Activated naive CD8-positive, alpha-beta T cell (primary cell): ENCODE data around the gene ADCY9.
"Not testable (repeated sequence)": the region's sequence is repeated elsewhere in the genome, so short reads cannot be mapped to it uniquely, and the experiment has no call there.

Experiments
- H3K27ac Mint-ChIP-seq: one replicate; pipeline ENCODE4 v1.8.0; 2021; ENCODE audit warnings: mixed read lengths
- H3K27me3 Mint-ChIP-seq: one replicate; pipeline ENCODE4 v1.8.0; 2021; ENCODE audit warnings: mixed read lengths
- H3K36me3 Mint-ChIP-seq: one replicate; pipeline ENCODE4 v1.8.0; 2021; ENCODE audit warnings: mixed read lengths
- H3K4me1 Mint-ChIP-seq: one replicate; pipeline ENCODE4 v1.8.0; 2021; ENCODE audit warnings: low read depth, mixed read lengths
- H3K4me3 Mint-ChIP-seq: one replicate; pipeline ENCODE4 v1.8.0; 2021; ENCODE audit warnings: mild to moderate bottlenecking, mixed read lengths
- H3K9me3 Mint-ChIP-seq: one replicate; pipeline ENCODE4 v1.8.0; 2021; ENCODE audit warnings: low read depth, mixed read lengths

Gene ADCY9

DNA sequence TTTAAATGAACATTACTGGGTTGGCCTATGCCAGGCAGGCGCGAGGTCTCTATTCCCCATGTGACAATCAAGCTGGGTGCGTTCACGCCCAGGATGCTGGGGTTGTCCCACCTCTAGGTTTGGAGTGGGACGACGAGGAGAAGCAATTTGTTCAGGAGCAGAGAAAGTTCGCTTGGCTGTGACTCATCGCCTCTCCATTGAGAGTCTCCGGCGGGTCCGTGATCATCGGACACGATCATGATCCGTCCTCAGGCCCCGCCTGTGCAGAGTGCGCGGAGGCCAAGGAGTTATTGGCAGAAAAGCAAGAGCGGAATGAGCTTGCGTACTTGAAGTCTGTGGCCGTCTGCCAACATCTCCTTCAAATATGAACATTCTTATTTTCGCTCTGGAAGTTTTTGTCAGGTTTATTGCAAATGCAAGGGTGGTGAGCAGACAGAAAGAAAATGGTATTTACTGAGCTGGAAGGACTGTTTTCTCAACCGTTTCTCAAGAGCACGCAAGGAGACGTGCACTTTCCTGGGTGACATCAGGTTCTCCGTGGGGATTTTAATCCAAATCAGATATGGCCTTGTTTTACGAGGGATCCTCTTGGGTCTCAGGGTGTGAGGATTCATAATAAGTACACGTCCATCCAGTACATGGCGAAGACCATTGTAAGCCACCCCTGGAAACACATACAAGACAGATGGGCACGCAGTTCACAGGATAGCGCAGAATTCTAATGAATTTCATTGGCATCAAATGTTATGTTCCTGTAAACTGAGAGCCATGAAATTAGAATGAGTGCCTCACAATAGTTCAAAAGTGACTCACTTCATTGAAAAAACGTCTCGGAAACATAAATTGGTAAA, 165.7 kb downstream of the ADCY9 start:
- H3K27ac Mint-ChIP-seq, result no peak overlapping the region

DNA sequence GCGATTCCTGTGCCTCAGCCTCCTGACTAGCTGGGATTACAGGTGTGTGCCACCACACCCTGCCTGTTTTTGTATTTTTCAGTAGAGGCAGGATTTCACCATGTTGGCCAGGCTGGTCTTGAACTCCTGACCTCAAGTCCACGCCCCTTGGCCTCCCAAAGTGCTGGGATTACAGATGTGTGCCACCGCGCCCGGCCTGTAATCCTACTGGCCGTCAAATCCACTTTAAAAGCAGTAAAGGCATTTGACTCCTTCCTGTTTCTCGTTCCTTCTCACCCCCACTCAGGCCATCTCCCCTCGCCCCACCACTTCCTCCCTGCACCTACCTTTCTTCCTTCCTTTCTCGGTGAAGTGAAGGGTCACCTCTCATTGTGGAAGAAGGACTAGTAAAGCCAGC, 166.3 kb downstream of the ADCY9 start:
- H3K4me3 Mint-ChIP-seq, result no peak overlapping the region
- no peak overlapping the region for H3K27ac Mint-ChIP-seq
- peaks cover 3% of the 10 kb centered on the region for H3K4me1 Mint-ChIP-seq
- no peaks in the 10 kb centered on the region for H3K9me3 Mint-ChIP-seq
- H3K27me3 Mint-ChIP-seq, result peaks cover 10% of the 10 kb centered on the region
- peaks cover 2% of the 10 kb centered on the region for H3K36me3 Mint-ChIP-seq

More for the DNA sequence above, 165.7 kb downstream of the ADCY9 start:
- peaks cover 11% of the 10 kb centered on the region for H3K27me3 Mint-ChIP-seq
- H3K4me3 Mint-ChIP-seq, result no peak overlapping the region
- H3K36me3 Mint-ChIP-seq, result peaks cover 2% of the 10 kb centered on the region
- H3K4me1 Mint-ChIP-seq, result peaks cover 3% of the 10 kb centered on the region
- H3K9me3 Mint-ChIP-seq, result no peaks in the 10 kb centered on the region

- H3K36me3 Mint-ChIP-seq, result peaks cover 2% of the 10 kb centered on the region
- peaks cover 5% of the 10 kb centered on the region for H3K27me3 Mint-ChIP-seq
- no peak overlapping the region for H3K27ac Mint-ChIP-seq
- H3K4me3 Mint-ChIP-seq, result no peak overlapping the region
- H3K9me3 Mint-ChIP-seq, result no peaks in the 10 kb centered on the region
- peaks cover 3% of the 10 kb centered on the region for H3K4me1 Mint-ChIP-seq
Measured at GRCh38 chr16:3949287-3949686, 167.0 kb downstream of the ADCY9 start.

DNA sequence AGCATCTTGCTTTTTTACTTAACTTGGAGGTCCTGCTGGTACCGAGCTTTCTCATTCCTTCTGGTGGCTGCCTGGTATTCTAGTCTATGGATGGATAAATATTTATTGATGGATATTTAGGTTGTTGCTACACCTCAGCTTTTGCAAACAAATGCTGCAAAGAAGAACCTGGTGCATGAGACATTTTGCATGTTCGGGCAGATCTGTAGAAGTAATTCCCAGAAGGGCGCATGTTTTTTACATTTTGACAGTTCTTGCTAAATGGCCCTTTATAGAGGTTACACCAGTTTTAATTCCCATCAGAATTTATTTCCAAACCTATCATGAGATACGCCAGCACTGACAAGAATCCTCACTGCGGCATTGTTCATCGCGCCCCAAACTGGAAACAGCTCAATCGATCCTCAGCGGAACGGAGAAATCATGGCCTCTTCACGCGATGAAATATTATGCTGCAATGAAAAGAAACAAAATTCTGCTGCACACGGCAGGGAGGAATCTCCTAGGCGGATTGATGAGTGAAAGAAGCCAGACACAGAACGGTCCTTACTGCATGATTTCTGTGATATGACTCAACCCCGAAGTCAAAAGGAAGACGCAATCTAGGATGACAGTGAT, 167.8 kb downstream of the ADCY9 start:
- peaks cover 2% of the 10 kb centered on the region for H3K36me3 Mint-ChIP-seq
- H3K27ac Mint-ChIP-seq, result no peak overlapping the region
- peaks cover 3% of the 10 kb centered on the region for H3K4me1 Mint-ChIP-seq
- H3K4me3 Mint-ChIP-seq, result no peak overlapping the region
- H3K27me3 Mint-ChIP-seq, result peaks cover 5% of the 10 kb centered on the region
- H3K9me3 Mint-ChIP-seq, result no peaks in the 10 kb centered on the region

DNA sequence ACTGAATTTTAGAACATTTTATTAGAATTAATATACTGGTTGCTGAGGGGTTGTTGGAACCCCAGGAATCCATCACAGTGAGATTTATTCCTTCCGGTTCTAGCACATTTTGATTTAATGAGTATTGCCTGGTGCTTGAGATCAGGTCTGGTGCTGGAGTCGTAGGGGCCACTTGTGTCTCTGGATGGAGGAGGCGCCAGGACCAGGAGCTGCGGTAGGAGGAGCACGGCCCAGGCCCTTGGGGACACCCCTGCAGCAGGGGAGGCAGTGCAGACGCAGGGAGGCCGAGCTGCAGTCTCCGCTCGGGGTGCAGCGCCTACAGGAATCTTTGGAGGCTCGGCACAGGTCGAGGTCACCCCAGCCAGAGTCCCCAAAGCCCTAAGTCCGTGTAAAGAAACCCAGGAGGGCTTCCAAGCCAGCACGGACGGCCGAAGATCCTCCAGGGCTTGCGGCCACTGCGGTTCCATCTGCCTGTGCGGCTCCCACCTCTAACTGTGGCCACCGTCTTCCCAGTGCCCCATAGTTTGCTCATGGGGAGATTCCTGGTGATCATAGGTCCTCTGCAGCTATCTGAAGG, 169.6 kb downstream of the ADCY9 start:
- Mint-ChIP-seq H3K27me3 (peaks cover 2% of the 10 kb centered on the region), H3K4me1 (peaks cover 3% of the 10 kb centered on the region), H3K27ac (no peak overlapping the region), H3K36me3 (peaks cover 2% of the 10 kb centered on the region), H3K9me3 (no peaks in the 10 kb centered on the region), H3K4me3 (no peak overlapping the region)

DNA sequence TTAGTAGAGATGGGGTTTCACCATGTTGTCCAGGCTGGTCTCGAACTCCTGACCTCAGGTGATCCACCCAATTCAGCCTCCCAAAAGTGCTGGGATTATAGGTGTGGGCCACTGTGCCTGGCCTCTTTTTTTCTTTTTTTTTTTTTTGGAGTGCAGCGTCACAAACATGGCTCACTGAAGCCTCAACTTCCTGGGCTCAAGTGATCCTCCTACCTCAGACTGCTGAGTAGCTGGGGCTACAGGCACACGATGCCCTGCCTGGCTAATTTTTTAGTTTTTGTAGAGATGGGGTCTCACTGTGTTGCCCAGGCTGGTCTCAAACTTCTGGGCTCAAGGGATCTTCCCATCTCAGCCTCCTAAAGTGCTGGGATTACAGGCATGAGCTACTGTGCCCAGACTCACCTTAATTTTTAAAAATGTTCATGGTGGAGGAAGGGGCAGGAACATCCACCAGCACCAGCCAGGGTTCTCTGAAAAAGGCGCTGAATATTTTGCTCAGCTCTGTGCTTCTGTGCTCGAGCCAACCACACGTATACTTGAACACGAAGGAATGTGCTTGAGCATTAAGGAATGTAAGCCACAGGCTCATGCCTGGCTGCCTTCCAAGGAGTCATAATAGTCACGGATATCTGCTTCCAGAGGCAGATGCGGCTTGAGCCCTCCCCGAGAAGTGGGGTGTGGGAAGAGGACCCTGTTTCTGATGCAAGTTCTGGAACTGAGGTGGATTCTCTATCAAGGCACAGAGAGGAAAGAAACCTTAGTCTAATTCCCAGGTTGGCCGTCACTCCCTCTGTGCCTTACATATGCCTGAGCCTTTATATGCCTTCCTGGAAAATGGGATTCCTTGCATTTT, 170.3 kb downstream of the ADCY9 start:
- no peak overlapping the region for H3K27ac Mint-ChIP-seq
- peaks cover 2% of the 10 kb centered on the region for H3K36me3 Mint-ChIP-seq
- H3K4me1 Mint-ChIP-seq, result peaks cover 3% of the 10 kb centered on the region
- H3K27me3 Mint-ChIP-seq, result peaks cover 2% of the 10 kb centered on the region
- H3K9me3 Mint-ChIP-seq, result no peaks in the 10 kb centered on the region
- no peak overlapping the region for H3K4me3 Mint-ChIP-seq

GRCh38 chr16:3944457-3944856, 171.8 kb downstream of the ADCY9 start:
- H3K27me3 Mint-ChIP-seq, H3K4me3 Mint-ChIP-seq, H3K36me3 Mint-ChIP-seq, H3K4me1 Mint-ChIP-seq, H3K9me3 Mint-ChIP-seq, H3K27ac Mint-ChIP-seq: not testable (repeated sequence)

DNA sequence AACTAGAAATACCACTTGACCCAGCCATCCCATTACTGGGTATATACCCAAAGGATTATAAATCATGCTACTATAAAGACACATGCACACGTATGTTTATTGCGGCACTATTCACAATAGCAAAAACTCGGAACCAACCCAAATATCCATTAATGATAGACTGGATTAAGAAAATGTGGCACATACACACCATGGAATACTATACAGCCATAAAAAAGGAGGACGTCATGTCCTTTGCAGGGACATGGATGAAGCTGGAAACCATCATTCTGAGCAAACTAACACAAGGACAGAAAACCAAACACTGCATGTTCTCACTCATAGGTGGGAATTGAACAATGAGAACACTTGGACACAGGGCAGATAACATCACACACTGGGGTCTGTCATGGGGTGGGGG, 174.1 kb downstream of the ADCY9 start:
- H3K4me1 Mint-ChIP-seq, H3K4me3 Mint-ChIP-seq, H3K36me3 Mint-ChIP-seq, H3K9me3 Mint-ChIP-seq, H3K27me3 Mint-ChIP-seq, H3K27ac Mint-ChIP-seq: not testable (repeated sequence)

DNA sequence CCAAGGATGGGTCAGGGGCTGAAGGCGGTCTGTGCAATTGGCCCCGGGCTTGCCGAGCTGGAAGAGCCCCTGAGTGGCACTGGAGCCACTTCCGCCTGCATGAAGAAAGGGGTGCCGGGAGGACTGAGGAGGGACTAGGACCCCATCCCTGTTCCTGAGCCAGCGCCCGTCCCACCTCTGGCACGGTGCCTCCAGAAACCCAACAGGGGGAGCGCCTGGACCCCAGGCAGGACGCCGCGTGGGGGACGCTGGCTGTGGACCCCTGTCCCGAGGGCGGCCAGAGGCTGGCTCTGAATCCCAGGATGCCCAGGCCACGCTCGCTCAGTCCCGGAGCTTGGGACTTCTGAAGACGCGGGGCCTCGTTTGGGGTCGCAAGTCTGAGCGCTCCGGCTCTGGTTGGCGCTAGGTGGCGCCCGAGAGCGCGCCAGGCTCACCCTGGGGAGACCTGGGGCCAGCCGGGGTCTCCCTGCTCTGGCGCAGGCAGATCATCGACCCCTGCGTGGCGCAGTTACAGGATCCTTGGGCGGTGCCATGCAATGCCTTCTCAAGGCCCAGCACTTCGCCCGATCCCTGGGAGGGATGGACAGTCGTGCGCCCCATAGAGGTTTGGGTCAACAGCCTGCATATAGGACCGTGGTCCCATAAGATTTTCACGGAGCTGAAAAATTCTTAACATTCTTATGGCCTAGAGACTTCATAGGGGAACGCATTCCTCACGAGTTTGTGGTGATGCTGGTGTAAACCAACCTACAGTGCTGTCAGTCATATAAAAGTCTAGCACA, 177.2 kb downstream of the ADCY9 start:
- no peaks in the 10 kb centered on the region for H3K36me3 Mint-ChIP-seq
- peaks cover 4% of the 10 kb centered on the region for H3K4me1 Mint-ChIP-seq
- no peak overlapping the region for H3K4me3 Mint-ChIP-seq
- H3K27me3 Mint-ChIP-seq, result no peaks in the 10 kb centered on the region
- no peaks in the 10 kb centered on the region for H3K9me3 Mint-ChIP-seq
- H3K27ac Mint-ChIP-seq, result no peak overlapping the region

DNA sequence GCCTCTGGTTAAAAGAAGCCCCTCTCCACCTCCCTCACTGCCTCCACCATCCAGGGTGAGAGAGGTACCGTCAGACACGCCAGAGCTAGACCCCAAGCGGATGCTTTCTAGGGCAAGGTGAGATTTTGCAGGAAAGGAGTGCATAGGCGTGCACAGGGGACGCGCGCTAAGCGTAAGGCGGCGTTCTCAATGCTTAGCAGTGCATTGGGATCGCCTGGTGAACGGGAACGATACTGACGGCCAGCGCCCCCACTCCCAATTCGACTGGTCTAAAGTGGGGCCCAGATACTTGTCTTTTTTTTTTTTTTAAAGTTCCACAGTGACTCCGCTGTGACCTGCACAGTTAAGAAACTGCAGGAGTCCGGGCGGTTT, 177.8 kb downstream of the ADCY9 start:
- Mint-ChIP-seq H3K27me3 (no peaks in the 10 kb centered on the region), H3K9me3 (no peaks in the 10 kb centered on the region), H3K27ac (no peak overlapping the region), H3K4me1 (peaks cover 4% of the 10 kb centered on the region), H3K4me3 (peak overlapping the region; percentile 57), H3K36me3 (no peaks in the 10 kb centered on the region)

DNA sequence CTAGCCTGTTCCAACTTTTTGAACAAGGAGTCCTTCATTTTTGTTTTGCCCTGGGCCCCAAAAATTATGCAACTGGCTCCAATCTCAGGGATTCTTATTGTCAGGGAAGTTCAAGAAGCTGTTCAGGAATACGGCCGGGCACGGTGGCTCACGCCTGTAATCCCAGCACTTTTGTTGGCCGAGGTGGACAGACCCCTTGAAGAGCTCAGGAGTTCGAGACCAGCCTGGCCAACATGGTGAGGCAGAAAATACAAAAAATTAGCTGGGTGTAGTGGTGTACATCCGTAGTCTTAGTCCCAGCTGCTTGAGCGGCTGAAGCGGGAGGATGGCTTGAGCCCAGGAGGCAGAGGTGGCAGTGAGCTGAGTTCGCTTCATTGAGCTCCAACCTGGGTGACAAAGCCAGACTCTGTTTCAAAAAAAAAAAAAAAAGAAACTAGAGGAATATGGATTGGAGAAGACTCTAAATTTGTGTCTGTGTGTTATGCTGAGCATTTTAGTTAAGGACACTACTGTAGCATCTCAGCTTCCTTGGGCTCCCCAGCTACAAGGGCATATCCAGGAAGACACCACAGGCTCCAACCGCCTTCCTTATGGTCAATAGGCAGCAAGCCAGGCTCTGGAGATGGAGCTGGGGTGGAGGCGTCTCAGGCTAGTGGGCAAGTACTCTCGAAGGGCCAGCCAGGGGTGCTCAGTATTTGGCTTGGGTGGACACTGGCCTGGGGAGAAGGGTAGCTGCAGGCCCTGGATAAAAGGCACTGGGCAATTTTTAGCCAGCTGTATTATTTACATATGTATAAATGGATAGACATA, 179.0 kb downstream of the ADCY9 start:
- no peaks in the 10 kb centered on the region for H3K27me3 Mint-ChIP-seq
- H3K36me3 Mint-ChIP-seq, result no peaks in the 10 kb centered on the region
- no peak overlapping the region for H3K27ac Mint-ChIP-seq
- H3K9me3 Mint-ChIP-seq, result no peaks in the 10 kb centered on the region
- no peak overlapping the region for H3K4me3 Mint-ChIP-seq
- peaks cover 4% of the 10 kb centered on the region for H3K4me1 Mint-ChIP-seq

DNA sequence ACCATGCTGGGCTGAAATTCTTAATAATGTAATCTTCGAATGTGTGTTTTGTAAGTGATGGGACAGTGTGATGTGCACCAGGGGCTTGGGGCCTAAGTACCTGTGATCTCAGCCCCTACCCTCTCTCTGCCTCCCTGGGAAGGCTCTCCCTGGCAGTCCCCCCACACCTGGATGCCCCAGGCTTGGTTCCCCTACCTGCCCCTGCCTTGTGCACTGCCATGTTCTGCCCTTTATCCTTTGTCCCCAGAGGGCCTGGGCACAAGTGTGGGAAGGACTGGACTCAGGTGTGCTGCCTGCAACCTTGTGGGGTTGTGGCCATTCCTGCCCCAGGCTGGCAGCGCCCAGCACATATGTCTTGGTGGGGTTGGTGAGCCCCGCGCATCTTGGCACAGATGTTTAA, 180.3 kb downstream of the ADCY9 start:
- H3K9me3 Mint-ChIP-seq, result no peaks in the 10 kb centered on the region
- H3K27ac Mint-ChIP-seq, result no peak overlapping the region
- H3K36me3 Mint-ChIP-seq, result no peaks in the 10 kb centered on the region
- H3K4me3 Mint-ChIP-seq, result no peak overlapping the region
- no peaks in the 10 kb centered on the region for H3K27me3 Mint-ChIP-seq
- H3K4me1 Mint-ChIP-seq, result peaks cover 4% of the 10 kb centered on the region

DNA sequence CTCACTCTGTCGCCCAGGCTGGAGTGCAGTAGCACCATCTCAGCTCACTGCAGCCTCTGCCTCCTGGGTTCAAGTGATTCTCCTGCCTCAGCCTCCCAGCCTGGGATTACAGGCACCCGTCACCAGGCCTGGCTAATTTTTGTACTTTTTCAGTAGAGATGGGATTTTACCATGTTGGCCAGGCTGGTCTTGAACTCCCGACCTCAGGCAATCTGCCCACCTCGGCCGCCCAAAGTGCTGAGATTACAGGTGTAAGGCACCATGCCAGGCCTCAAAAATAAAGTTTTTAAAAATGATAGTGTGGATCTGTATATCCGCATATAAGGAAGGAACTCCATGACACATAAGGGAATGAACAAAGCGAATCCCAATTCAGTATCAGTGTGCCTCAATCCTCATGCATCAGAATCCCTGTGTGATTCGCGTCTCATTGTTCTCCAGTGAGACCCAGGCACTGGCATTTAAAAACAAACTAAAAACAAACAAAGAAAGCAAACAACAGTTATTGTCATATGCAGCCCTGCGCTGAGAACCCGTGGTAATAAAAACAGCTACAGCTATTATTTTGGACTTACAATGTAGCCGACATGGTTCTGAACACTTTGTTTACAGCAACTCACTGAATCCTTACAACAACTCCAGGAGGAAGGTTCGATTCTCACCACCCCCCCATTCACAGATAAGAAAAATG, 181.6 kb downstream of the ADCY9 start:
- H3K4me3 Mint-ChIP-seq, result no peak overlapping the region
- no peaks in the 10 kb centered on the region for H3K27me3 Mint-ChIP-seq
- H3K9me3 Mint-ChIP-seq, result no peaks in the 10 kb centered on the region
- H3K36me3 Mint-ChIP-seq, result no peaks in the 10 kb centered on the region
- no peak overlapping the region for H3K27ac Mint-ChIP-seq
- H3K4me1 Mint-ChIP-seq, result peaks cover 4% of the 10 kb centered on the region
